Measurements from ENCODE around the gene CDCP2. TPM values are rescaled to one million over a fixed set of nuclear protein-coding genes. Genes with fewer than 3 reads are reported as not detected.

CDCP2 gene
- total RNA-seq, 4 donors from 2014 or later = 0.19 TPM; not detected in 3

DNA sequence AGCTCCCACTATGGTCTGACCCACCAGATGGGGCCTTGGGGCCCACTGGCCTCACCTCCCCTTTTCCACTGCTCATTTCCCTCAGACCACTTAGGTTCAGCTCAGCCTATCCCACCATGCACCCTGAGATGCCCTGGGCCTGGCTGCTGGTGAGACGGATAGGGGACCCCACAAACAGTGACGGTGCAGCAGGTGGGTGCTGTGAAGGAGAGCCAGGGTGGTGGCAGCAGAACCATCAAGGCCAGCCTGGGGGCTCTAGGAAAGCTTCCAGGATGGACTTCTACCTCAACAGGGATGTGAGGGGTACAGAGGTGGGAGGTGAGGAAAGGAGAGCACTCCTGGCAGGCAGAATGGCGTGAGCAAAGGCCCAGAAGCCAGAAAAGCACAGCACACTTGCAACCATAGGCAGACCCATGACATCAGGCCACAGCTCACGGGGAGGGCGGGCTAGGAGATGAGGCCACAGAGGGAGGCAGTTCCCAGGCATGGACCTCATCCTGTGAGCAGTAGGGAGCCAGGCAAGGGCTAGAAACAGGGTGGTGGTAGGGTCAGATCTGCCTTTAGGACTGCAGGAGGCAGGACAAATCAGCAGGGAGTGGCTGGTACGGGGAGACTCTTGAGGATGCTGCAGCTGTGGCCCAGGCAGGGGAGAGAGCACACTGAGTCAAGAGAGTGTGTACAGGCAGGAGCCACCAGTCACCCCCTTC is 24.0 kb upstream of the CDCP2 start:
- ATAC-seq (ENCODE audit: low FRiP score) = no peak
- TF ChIP-seq, protein P1, sequence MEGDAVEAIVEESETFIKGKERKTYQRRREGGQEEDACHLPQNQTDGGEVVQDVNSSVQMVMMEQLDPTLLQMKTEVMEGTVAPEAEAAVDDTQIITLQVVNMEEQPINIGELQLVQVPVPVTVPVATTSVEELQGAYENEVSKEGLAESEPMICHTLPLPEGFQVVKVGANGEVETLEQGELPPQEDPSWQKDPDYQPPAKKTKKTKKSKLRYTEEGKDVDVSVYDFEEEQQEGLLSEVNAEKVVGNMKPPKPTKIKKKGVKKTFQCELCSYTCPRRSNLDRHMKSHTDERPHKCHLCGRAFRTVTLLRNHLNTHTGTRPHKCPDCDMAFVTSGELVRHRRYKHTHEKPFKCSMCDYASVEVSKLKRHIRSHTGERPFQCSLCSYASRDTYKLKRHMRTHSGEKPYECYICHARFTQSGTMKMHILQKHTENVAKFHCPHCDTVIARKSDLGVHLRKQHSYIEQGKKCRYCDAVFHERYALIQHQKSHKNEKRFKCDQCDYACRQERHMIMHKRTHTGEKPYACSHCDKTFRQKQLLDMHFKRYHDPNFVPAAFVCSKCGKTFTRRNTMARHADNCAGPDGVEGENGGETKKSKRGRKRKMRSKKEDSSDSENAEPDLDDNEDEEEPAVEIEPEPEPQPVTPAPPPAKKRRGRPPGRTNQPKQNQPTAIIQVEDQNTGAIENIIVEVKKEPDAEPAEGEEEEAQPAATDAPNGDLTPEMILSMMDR (IDR thresholded peaks at IDR 0.05) = no peak
- no peak for DNase-seq (ENCODE audit: low spot score)

DNA sequence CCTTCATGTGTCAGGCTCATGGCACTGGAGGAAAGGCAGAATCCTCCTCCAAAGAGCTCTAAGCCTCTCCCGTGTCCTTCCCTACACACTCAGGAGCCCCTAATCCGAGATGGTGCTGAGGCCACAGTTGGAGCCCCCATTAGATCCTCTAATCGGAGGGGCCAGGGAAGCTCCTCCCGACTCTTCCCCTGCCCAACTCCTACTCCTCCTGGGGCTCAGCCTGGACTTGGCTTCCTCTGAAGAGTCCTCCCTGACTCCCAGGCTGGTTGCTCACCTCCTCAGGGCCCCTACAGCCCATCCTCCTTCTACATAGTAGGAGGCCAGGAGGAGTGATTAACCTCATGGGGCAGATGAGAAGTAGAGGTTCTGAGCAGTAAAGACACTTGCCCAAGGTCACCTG is 21.3 kb upstream of the CDCP2 start:
- no peak for DNase-seq (ENCODE audit: low spot score)
- TF ChIP-seq, protein P1 (IDR thresholded peaks at IDR 0.05) = no peak
- ATAC-seq (ENCODE audit: low FRiP score) = no peak

DNA sequence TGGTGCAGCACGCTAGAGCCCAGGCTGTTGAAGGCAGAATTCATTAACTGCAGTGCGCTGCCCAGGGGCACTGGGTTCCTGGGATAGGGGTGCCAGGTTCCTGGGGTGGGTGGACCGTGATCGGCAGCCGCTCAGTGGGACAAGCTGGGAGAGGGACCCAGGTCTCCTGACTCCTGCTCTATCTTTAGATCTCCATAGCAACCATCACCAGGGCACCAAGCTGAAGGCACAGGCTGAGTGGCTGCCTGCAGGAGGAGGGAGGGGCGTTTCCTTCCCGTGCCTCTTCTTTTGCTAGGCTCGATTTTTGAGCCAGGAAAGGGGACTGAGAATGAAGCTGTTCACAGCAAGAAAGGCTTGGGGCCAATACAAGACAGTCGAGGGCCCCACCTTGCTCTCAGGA is 20.9 kb upstream of the CDCP2 start:
- no peak for DNase-seq (ENCODE audit: low spot score)
- no peak for ATAC-seq (ENCODE audit: low FRiP score)
- TF ChIP-seq, protein P1 (IDR thresholded peaks at IDR 0.05) = no peak

DNA sequence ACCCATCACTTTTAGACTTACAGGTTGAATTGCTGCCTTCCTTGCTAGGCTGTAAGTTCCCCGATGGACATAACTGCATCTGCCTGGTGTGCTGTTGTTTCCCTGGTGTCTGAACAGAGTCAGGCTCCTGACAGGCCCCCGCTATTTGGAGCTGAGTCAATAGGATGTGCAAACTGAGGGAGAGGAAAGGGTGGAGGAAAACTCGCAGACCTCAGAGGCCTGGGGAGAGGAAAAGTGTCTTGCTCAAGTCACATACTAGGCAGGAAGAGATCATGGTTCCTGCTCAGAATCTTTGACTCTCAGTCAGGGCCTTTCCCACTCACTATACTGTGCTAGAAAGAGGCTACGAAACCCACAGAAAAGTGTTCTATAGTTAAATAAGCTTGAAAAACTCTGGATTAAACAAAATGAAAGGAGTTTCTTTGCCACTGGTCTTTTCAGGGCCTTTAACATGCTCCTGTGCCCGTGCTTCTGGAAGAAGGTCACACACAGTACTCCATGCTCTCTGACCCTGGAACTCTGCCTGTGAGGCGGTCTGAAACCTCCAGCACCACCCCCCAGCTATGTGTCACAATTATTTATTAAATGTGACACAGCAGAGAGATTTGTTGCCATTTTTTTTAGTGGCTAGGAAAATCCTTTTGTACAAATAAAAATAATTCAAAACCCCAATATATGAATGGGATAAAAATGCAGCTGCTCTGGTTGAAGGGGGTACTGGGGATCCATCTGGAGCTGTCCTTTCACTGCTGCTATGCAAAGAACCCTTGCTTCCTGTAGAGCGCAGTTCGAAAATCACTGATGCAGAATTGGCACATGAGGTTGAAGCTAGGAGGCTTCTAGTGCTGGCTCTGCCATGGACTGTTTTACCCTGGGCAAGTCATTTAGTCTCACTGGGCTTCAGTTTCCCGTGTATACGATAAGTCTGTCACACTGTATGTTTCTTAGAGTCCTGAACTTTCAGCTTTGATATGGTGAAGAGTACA is 20.1 kb upstream of the CDCP2 start:
- no peak for ATAC-seq (ENCODE audit: low FRiP score)
- TF ChIP-seq, protein P1 (IDR thresholded peaks at IDR 0.05) = no peak
- no peak for DNase-seq (ENCODE audit: low spot score)

DNA sequence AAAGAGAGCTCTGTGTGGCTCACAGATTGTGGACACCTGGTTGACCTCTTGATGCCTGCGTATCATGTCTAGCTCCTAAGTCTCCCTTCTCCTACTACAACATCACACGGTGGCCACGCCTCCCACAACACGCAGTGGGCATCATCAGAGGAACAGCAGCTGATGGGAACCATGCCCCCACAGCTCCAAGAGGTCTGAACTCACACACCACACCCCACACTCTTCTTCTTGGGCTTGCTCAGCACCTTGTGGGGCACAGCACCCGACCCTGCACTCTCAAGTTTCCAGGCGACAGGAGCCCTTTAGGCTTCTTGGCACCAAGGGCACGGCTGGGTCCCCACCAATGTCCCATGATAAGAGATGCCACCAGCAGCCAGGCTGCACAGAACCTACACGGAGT is 18.8 kb upstream of the CDCP2 start:
- DNase-seq (ENCODE audit: low spot score) = no peak
- ATAC-seq (ENCODE audit: low FRiP score) = no peak
- TF ChIP-seq, protein P1 (IDR thresholded peaks at IDR 0.05) = no peak

DNA sequence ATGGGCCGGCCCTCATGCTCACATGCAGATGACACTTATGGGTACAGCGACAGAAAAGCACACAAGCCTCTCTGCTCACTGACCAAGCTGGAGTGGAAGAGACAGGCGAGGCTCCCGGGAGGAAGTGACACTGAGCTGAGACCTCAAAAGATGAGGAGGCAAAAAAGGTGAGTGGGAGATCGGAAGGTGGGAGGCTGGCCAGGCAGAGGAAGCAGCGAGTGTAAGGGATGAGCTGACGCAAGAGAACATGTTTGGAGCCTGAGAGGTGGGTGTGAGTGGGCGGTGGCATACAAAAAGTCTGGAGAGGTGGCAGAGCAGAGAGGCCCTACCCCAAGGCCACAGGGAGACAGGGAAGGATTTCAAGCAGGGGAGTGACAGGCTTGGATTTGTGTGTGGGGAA is 18.2 kb upstream of the CDCP2 start:
- no peak for DNase-seq (ENCODE audit: low spot score)
- TF ChIP-seq, protein P1 (IDR thresholded peaks at IDR 0.05) = no peak
- ATAC-seq (ENCODE audit: low FRiP score) = no peak
